ENCODE measurements around the gene POU6F1. TPM values are rescaled to one million over a fixed set of nuclear protein-coding genes. Genes with fewer than 3 reads are reported as not detected.

The POU6F1 gene
- total and polyA plus RNA-seq, 2 experiments from 2014 or later = 3.4 to 3.8 TPM

GRCh38 chr12:51244269-51244668 lies 26.4 kb upstream of the POU6F1 start:
- no peak overlapping the region for H3K27ac ChIP-seq
- no peaks in the 10 kb centered on the region for H3K27me3 ChIP-seq
- H3K36me3 ChIP-seq = peaks cover 13% of the 10 kb centered on the region
- no peaks in the 10 kb centered on the region for H3K9me3 ChIP-seq (ENCODE audit: low read depth)
- DNase-seq (ENCODE audit: low read depth in 1 of 2, low spot score in 1 of 2) = peak in 1 of 2 donors; percentile 23
- H3K4me3 ChIP-seq = no peak overlapping the region
- TF ChIP-seq CTCF (IDR thresholded peaks at IDR 0.05; ENCODE audit: low read depth, low read length) = no peak
- H3K4me1 ChIP-seq (ENCODE audit: low read depth) = peaks cover 14% of the 10 kb centered on the region

GRCh38 chr12:51242876-51243275 lies 25.0 kb upstream of the POU6F1 start:
- no peak for TF ChIP-seq CTCF (IDR thresholded peaks at IDR 0.05; ENCODE audit: low read depth, low read length)
- Histone ChIP-seq H3K4me3 (no peak overlapping the region), H3K4me1 (ENCODE audit: low read depth) (peaks cover 14% of the 10 kb centered on the region), H3K9me3 (ENCODE audit: low read depth) (no peaks in the 10 kb centered on the region), H3K36me3 (peaks cover 13% of the 10 kb centered on the region), H3K27ac (no peak overlapping the region), H3K27me3 (no peaks in the 10 kb centered on the region)
- DNase-seq (ENCODE audit: low read depth in 1 of 2, low spot score in 1 of 2) = no peak

- TF ChIP-seq CTCF (IDR thresholded peaks at IDR 0.05; ENCODE audit: low read depth, low read length) = no peak
- DNase-seq (ENCODE audit: low read depth in 1 of 2, low spot score in 1 of 2) = no peak
- Histone ChIP-seq H3K9me3 (ENCODE audit: low read depth) (no peaks in the 10 kb centered on the region), H3K27ac (no peak overlapping the region), H3K27me3 (no peaks in the 10 kb centered on the region), H3K36me3 (peaks cover 13% of the 10 kb centered on the region), H3K4me3 (no peak overlapping the region), H3K4me1 (ENCODE audit: low read depth) (peaks cover 12% of the 10 kb centered on the region)
These were observed 24.3 kb upstream of the POU6F1 start for GRCh38 chr12:51242120-51242519.

- Histone ChIP-seq H3K27ac (no peak overlapping the region), H3K4me3 (no peak overlapping the region), H3K36me3 (peaks cover 13% of the 10 kb centered on the region), H3K27me3 (no peaks in the 10 kb centered on the region), H3K9me3 (ENCODE audit: low read depth) (no peaks in the 10 kb centered on the region), H3K4me1 (ENCODE audit: low read depth) (peaks cover 4% of the 10 kb centered on the region)
- DNase-seq (ENCODE audit: low read depth in 1 of 2, low spot score in 1 of 2) = no peak
- TF ChIP-seq CTCF (IDR thresholded peaks at IDR 0.05; ENCODE audit: low read depth, low read length) = no peak
These were observed 23.1 kb upstream of the POU6F1 start for GRCh38 chr12:51240971-51241370.

- peak within 1 kb of the TSS; percentile 87 for H3K4me3 ChIP-seq
- no peaks in the 10 kb centered on the region for H3K27me3 ChIP-seq
- no peaks in the 10 kb centered on the region for H3K9me3 ChIP-seq (ENCODE audit: low read depth)
- peak within 1 kb of the TSS; percentile 99 for H3K27ac ChIP-seq
- H3K4me1 ChIP-seq (ENCODE audit: low read depth) = peaks cover 4% of the 10 kb centered on the region
- DNase-seq (ENCODE audit: low read depth in 1 of 2, low spot score in 1 of 2) = peak; percentile 96 to 98
- TF ChIP-seq CTCF (IDR thresholded peaks at IDR 0.05; ENCODE audit: low read depth, low read length) = peak; percentile 5
- peaks cover 13% of the 10 kb centered on the region for H3K36me3 ChIP-seq
These were observed 20.9 kb upstream of the POU6F1 start, which contains the start of gene DAZAP2 for GRCh38 chr12:51238510-51239334. DAZAP2 (plus strand) TSS chr12:51238826; CDS start chr12:51238908, 82 bp downstream.

Measured in cardiac muscle cell (in vitro differentiated cells and primary cell).